Osteoblast (primary cell): ENCODE data around the gene ACSF3. TPM values are rescaled to one million over a fixed set of nuclear protein-coding genes. Genes with fewer than 3 reads are reported as not detected.
A peak's percentile ranks its signal among the peaks of the same experiment; 100 is the strongest.

ENCODE experiments used
- DNase-seq: peaks from one replicate; pipeline ENCODE4 v3.0.0; 2011; ENCODE audit warnings: low spot score, mixed read lengths; ENCODE audit not compliant: insufficient read length; ENCODE audit errors: missing footprints
- H2AFZ ChIP-seq: 2 replicates; pipeline ENCODE4 v1.6.0; 2011; ENCODE audit warnings: mild to moderate bottlenecking, low read length
- H3K27ac ChIP-seq: 2 replicates; pipeline ENCODE4 v1.5.1; 2011; ENCODE audit warnings: mild to moderate bottlenecking, low read depth, low read length, moderate library complexity
- H3K27me3 ChIP-seq: 2 replicates; pipeline ENCODE4 v1.6.0; 2012; ENCODE audit warnings: mild to moderate bottlenecking, control low read depth, inconsistent platforms, low read length, moderate library complexity; ENCODE audit not compliant: insufficient read depth
- H3K36me3 ChIP-seq: 2 replicates; pipeline ENCODE4 v1.5.1; 2011; ENCODE audit warnings: mild to moderate bottlenecking, low read length, control low read depth, moderate library complexity; ENCODE audit not compliant: insufficient read depth
- H3K4me1 ChIP-seq: 2 replicates; pipeline ENCODE4 v1.5.1; 2011; ENCODE audit warnings: mild to moderate bottlenecking, low read length, control low read depth, moderate library complexity; ENCODE audit not compliant: insufficient read depth
- H3K4me2 ChIP-seq: 2 replicates; pipeline ENCODE4 v1.6.0; 2011; ENCODE audit warnings: mild to moderate bottlenecking, low read length; ENCODE audit not compliant: insufficient read depth
- H3K4me3 ChIP-seq: fragments of 200-600 bp; sonication (generic); 3 replicates; pipeline ENCODE4 v1.5.1; 2012; ENCODE audit warnings: mild to moderate bottlenecking, low read length, inconsistent platforms; ENCODE audit not compliant: insufficient read depth
- H3K79me2 ChIP-seq: 2 replicates; pipeline ENCODE4 v1.6.0; 2012; ENCODE audit warnings: mild to moderate bottlenecking, low read length, control low read depth, inconsistent platforms; ENCODE audit not compliant: insufficient read depth
- H3K9me3 ChIP-seq: 2 replicates; pipeline ENCODE4 v1.5.1; 2011; ENCODE audit warnings: low read depth, low read length, control low read depth
- H4K20me1 ChIP-seq: 2 replicates; pipeline ENCODE4 v1.6.0; 2012; ENCODE audit warnings: mild to moderate bottlenecking, low read length, control low read depth; ENCODE audit not compliant: insufficient read depth
- CTCF ChIP-seq: IDR thresholded peaks from 2 replicates; pipeline ENCODE4 v1.5.1; 2011; ENCODE audit warnings: mild to moderate bottlenecking, low read depth, low read length, moderate library complexity; ENCODE audit errors: extremely low read depth
- total RNA-seq: library from RNA; depleted of rRNA; stranded (reverse); fragments of >200 nt; gene quantifications from 2 replicates; pipeline ENCODE4 v1.2.3, GENCODE V29; 2012

ACSF3 gene
- total RNA-seq, 1 donor = 29.3 TPM

GRCh38 chr16:89144681-89145080 lies 51.0 kb downstream of the ACSF3 start:
- no peak overlapping the region for H3K4me2 ChIP-seq
- no peak overlapping the region for H3K4me3 ChIP-seq
- DNase-seq = peak; percentile 65
- H3K4me1 ChIP-seq = no peaks in the 10 kb centered on the region
- H3K36me3 ChIP-seq = peaks cover 19% of the 10 kb centered on the region
- no peak overlapping the region for H2AFZ ChIP-seq
- H3K27ac ChIP-seq = no peak overlapping the region
- H3K79me2 ChIP-seq = no peaks in the 10 kb centered on the region
- H4K20me1 ChIP-seq = peaks cover 9% of the 10 kb centered on the region
- H3K9me3 ChIP-seq = no peaks in the 10 kb centered on the region
- no peak for TF ChIP-seq CTCF
- H3K27me3 ChIP-seq = no peaks in the 10 kb centered on the region

- H3K4me3 ChIP-seq = no peak overlapping the region
- no peak for TF ChIP-seq CTCF
- H3K4me2 ChIP-seq = no peak overlapping the region
- no peaks in the 10 kb centered on the region for H3K79me2 ChIP-seq
- H2AFZ ChIP-seq = no peak overlapping the region
- H3K27me3 ChIP-seq = no peaks in the 10 kb centered on the region
- peak; percentile 54 for DNase-seq
- H3K36me3 ChIP-seq = peaks cover 21% of the 10 kb centered on the region
- no peak overlapping the region for H3K27ac ChIP-seq
- peaks cover 9% of the 10 kb centered on the region for H4K20me1 ChIP-seq
- no peaks in the 10 kb centered on the region for H3K4me1 ChIP-seq
- H3K9me3 ChIP-seq = no peaks in the 10 kb centered on the region
Observed at GRCh38 chr16:89145406-89146161, 51.9 kb downstream of the ACSF3 start.

GRCh38 chr16:89146211-89147005 lies 52.8 kb downstream of the ACSF3 start:
- TF ChIP-seq CTCF = no peak
- Histone ChIP-seq H3K27ac (no peak overlapping the region), H3K36me3 (peaks cover 29% of the 10 kb centered on the region), H3K79me2 (no peaks in the 10 kb centered on the region), H3K4me2 (no peak overlapping the region), H2AFZ (no peak overlapping the region), H3K27me3 (no peaks in the 10 kb centered on the region), H3K4me3 (no peak overlapping the region), H3K4me1 (no peaks in the 10 kb centered on the region), H3K9me3 (no peaks in the 10 kb centered on the region), H4K20me1 (peaks cover 9% of the 10 kb centered on the region)
- peak; percentile 87 for DNase-seq
